GM19452 (cell line): ENCODE results near the gene TMEM132C.

Experiments used
- ATAC-seq: cut with Tn5 transposase; IDR thresholded peaks from one replicate; pipeline ENCODE4 v1.9.1; 2021; ENCODE audit not compliant: unreplicated experiment

The TMEM132C gene

GRCh38 chr12:128548949-128549348, 282.0 kb downstream of the TMEM132C start:
- no peak for ATAC-seq

DNA sequence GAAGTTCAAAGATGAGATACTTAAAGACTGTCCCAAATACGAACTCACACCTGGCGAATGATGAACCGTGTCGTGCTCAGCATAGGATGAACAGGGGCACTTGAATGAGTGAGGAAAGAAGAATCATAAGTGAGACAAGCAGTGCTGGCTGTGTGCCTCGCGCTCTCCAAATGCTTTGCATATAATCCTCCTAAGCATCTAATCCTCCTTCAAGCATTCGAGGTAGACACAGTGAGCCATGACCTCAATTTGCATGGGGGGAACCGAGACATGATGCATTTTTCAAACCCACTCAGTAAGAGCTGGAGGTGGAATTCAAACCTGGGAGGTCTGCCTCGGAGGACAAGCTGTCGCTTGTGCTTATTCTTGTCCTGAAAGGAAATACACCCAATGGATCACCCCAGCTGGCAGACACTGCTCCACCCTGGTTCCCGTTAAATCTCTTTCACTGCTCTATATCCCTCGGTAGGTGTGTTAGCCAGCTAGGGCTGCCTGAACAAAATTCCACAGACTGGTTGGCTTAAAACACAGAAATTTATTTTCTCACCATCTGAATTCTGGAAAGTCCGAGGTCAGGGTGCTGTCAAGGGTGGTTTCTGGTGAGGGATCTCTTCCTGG, 282.7 kb downstream of the TMEM132C start:
- ATAC-seq = no peak

DNA sequence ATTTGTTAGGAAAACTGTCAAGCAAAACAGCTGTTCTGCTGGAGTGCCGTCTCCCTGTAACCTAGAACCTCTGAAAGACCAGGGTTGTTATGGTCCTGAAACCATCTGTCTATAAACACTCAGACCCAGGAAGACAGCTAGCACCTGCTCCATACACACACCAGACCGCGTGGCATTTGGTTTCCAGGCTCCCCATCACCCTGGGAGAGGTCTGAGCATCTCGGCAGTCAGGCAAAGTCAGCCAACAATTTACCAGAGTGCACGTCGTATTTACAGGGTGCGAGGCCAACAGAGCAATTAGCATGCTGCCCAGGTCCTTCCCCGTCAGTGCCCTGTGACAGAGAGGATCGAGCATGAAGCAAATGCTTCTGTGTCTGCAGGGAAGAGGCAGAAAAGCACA, 284.3 kb downstream of the TMEM132C start:
- ATAC-seq = no peak

GRCh38 chr12:128554546-128555304, 287.8 kb downstream of the TMEM132C start:
- no peak for ATAC-seq

GRCh38 chr12:128557231-128557630, 290.3 kb downstream of the TMEM132C start:
- ATAC-seq = no peak

- no peak for ATAC-seq
Measured at GRCh38 chr12:128564956-128565355, 298.0 kb downstream of the TMEM132C start.

GRCh38 chr12:128567730-128568129, 300.8 kb downstream of the TMEM132C start:
- no peak for ATAC-seq

DNA sequence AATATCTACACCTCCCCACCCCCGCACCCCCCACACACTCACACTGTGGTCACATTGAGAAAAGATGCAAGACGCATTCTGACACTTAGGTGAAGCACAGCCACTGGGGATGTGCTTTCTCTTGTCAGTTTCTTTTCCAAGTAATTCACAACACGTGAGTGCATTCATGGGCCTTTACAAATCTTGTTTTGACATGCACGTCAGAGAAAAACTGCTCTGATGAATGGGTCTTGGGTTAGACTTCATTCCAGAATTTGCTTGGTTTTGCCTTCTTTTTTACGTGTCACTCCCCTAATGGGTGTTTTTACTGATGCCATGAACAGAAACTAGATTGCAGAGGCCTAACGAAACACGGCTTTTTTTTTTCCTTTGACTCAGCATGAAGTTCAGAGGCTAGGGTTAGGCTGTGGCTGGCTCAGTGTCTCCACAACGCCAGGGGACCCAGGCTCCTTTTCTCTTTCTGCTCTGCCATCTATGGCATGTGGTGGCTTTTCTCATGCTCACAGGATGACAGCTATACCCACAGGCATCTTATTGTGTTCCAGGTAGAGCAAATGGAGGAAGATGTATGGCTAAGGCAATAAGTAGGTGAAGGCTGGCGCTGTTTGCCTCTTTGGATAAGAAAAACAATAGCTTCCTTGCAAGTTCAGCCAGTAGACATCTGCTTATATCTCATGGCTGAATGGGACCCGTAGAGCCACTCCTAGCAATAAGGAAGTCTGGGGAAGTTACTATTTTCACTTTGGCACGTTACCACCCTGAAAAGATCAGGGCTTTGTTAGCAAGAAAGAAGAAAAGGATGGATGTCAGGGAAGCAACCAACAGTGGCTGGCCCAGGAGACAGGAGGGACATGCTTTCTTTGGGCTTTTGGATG, 303.5 kb downstream of the TMEM132C start:
- ATAC-seq = no peak

DNA sequence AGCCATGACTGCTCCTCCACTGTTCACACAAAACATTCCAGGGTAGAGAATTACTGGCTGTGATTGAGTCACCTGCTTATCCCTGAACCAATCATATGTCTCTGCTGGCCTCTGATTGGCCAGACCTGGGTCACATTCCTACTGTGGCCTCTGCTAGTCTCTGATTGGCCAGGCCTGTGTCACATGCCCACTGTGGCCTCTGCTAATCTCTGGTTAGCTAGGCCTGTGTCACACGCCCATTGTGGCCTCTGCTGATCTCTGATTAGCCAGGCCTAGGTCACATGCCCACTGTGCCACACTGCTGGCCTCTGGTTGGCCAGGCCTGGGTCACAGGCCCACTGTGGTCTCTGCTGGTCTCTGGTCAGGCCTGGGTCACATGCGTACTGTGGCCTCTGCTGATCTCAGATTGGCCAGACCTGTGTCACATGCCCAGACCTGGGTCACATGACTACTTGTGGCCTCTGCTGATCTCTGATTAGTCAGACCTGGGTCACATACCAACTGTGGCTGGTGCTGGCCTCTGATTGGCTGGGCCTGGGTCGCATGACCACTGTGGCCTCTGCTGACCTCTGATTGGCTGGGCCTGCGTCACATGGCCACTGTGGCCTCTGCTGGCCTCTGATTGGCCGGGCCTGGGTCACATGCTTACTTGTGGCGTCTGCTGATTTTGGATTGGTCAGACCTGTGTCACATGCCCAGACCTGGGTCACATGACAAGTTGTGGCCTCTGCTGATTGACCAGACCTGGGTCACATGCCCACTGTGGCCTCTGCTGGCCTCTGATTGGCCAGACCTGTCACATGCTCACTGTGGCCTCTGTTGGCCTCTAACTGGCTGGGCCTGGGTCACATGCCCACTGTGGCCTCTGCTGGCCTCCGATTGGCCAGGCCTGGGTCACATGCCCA, 305.2 kb downstream of the TMEM132C start:
- ATAC-seq = no peak

- ATAC-seq = no peak
Measured at GRCh38 chr12:128573907-128574306, 306.9 kb downstream of the TMEM132C start.

GRCh38 chr12:128578045-128578444, 311.1 kb downstream of the TMEM132C start:
- no peak for ATAC-seq

- no peak for ATAC-seq
Measured at GRCh38 chr12:128581321-128581761, 314.4 kb downstream of the TMEM132C start.

GRCh38 chr12:128583453-128583852, 316.5 kb downstream of the TMEM132C start:
- ATAC-seq = no peak

DNA sequence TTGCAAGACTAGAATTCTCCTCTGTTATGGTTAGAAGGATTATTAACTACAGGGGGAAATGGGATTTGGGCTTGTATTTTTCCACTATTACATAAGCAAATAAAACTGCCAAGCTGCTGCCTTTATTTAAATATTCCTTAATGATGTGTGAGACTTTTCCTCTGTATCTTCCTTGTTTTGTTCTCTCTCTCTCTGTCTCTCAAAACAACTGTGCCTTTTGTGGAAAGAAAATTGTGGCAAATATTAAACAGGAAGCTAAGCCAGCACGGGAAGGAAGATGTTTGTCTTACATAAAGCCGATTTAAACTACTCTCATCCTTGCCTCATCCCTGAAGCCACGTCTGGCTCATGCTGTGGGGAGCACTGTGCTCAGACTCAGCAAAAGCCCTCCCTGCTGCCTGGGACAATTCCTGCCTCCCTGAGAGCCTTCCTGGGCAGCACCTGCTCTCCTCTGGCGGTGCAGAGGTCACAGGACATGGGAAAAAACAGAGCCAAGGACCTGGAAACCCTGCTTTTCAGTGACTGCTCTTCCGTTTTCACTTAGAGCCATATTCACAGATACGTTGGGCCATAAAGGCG, 319.6 kb downstream of the TMEM132C start:
- ATAC-seq = no peak

GRCh38 chr12:128587918-128588317, 320.9 kb downstream of the TMEM132C start:
- no peak for ATAC-seq

DNA sequence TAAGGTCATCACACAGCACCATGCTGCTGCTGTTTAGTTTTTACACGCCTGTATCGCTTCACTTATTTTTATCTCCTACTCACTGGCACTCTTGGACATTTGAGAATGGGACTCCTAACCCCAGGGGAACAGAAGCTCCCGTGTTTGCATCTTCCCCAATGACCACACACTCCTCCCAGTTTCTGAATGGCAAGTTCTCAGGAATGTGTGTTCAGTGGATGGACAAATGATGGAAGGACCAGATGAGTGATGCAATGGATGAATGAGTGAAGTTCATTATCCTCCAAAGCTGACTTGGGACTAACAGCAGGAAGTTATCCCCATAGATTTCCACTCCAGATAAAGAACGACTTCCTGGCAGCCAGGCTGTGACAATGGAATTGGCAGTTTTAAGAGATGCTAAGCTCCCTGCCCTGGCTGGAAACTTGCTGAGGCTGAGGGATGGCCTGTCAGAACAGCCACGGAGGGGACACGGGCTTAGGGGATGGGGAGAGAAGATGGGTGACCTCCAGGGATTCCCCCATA, 325.3 kb downstream of the TMEM132C start:
- ATAC-seq = no peak

GRCh38 chr12:128594521-128594920, 327.6 kb downstream of the TMEM132C start:
- no peak for ATAC-seq

- no peak for ATAC-seq
Measured at GRCh38 chr12:128595609-128596008, 328.6 kb downstream of the TMEM132C start.

DNA sequence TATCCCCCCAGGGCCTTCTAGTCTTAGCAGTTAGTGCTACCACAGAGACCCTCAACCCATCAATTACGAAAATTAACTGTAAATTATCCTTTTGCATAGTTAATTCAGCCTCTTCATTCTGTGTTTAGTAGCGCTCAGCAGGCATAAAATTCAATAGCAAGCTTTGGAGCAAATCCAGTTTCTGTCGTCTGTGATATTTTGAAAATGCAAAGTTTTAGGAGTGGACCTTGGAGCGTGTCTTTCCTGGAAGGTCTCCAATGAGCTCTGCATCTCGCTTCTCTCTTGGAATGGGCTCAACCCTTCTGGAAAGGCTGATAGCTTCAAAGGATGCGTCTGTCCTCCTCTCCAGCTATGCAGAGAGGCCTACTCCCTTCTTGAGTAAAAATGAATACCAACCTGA, 333.9 kb downstream of the TMEM132C start:
- ATAC-seq = no peak

GRCh38 chr12:128603573-128604115, 336.7 kb downstream of the TMEM132C start:
- ATAC-seq = no peak
